ENCODE results near the gene CLCN1. TPM values are rescaled to one million over a fixed set of nuclear protein-coding genes. Genes with fewer than 3 reads are reported as not detected.

Gene CLCN1
- total RNA-seq, 1 experiment from 2014 or later = 0.13 TPM

- Histone ChIP-seq H3K4me1 (ENCODE audit: insufficient read depth, low read length) (no peaks in the 10 kb centered on the region), H3K79me1 (ENCODE audit: insufficient read depth, low read depth, low read length, poor library complexity, severe bottlenecking) (no peaks in the 10 kb centered on the region), H3K27ac (ENCODE audit: insufficient read length, low read depth, low read length) (no peak overlapping the region), H3K27me3 (ENCODE audit: insufficient read depth, low read length) (no peaks in the 10 kb centered on the region), H4K5ac (ENCODE audit: insufficient read length, low read depth, low read length) (no peak overlapping the region), H3K4me2 (ENCODE audit: insufficient read depth, insufficient read length, low read length) (no peak overlapping the region), H2BK120ac (ENCODE audit: low read depth, low read length, poor library complexity, severe bottlenecking) (no peak overlapping the region), H3T11ph (ENCODE audit: low read length) (no peak overlapping the region), H3K14ac (ENCODE audit: insufficient read depth, low read length) (no peak overlapping the region), H4K91ac (ENCODE audit: insufficient read length, low read depth, low read length) (no peak overlapping the region), H4K20me1 (ENCODE audit: control insufficient read depth, insufficient read depth, insufficient read length) (no peaks in the 10 kb centered on the region), H3K56ac (ENCODE audit: insufficient read length, low read depth, low read length) (no peak overlapping the region), H3K23me2 (ENCODE audit: insufficient read length, low read depth, low read length, poor library complexity, severe bottlenecking) (no peaks in the 10 kb centered on the region), H3K18ac (ENCODE audit: insufficient read length, low read depth, low read length) (no peak overlapping the region), H3K79me2 (ENCODE audit: insufficient read depth, low read length) (no peaks in the 10 kb centered on the region), H3K9me3 (ENCODE audit: control insufficient read depth, low read depth, low read length) (no peaks in the 10 kb centered on the region), H2AFZ (ENCODE audit: low read length) (no peak overlapping the region), H2BK5ac (ENCODE audit: insufficient read length, low read length) (no peak overlapping the region), H3K9ac (ENCODE audit: extremely low read depth, insufficient read length, low read length) (no peak overlapping the region), H3K23ac (ENCODE audit: insufficient read length, low read depth, low read length) (no peak overlapping the region), H2BK12ac (ENCODE audit: insufficient read length, low read depth, low read length) (no peak overlapping the region), H2BK15ac (ENCODE audit: low read depth, low read length) (no peak overlapping the region), H2AK5ac (ENCODE audit: insufficient read length, low read length) (no peak overlapping the region), H2BK20ac (ENCODE audit: low read depth, low read length, poor library complexity, severe bottlenecking) (no peak overlapping the region), H3K4ac (ENCODE audit: low read depth, low read length) (no peak overlapping the region), H4K8ac (replicated peaks; ENCODE audit: insufficient read length, low read depth, low read length) (no peak overlapping the region)
- TF ChIP-seq, protein P1, sequence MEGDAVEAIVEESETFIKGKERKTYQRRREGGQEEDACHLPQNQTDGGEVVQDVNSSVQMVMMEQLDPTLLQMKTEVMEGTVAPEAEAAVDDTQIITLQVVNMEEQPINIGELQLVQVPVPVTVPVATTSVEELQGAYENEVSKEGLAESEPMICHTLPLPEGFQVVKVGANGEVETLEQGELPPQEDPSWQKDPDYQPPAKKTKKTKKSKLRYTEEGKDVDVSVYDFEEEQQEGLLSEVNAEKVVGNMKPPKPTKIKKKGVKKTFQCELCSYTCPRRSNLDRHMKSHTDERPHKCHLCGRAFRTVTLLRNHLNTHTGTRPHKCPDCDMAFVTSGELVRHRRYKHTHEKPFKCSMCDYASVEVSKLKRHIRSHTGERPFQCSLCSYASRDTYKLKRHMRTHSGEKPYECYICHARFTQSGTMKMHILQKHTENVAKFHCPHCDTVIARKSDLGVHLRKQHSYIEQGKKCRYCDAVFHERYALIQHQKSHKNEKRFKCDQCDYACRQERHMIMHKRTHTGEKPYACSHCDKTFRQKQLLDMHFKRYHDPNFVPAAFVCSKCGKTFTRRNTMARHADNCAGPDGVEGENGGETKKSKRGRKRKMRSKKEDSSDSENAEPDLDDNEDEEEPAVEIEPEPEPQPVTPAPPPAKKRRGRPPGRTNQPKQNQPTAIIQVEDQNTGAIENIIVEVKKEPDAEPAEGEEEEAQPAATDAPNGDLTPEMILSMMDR (conservative IDR thresholded peaks at IDR 0.05) = no peak
- Mint-ChIP-seq H3K4me3 (no peak overlapping the region), H3K4me1 (peaks cover 19 to 31% of the 10 kb centered on the region in 2 experiments), H3K27ac (no peak overlapping the region), H3K36me3 (ENCODE audit: insufficient read depth in 1 of 3, low read depth in 3 of 3) (no peaks in the 10 kb centered on the region; a peak in 1 of 7 replicates), H3K27me3 (ENCODE audit: low read depth) (no peaks in the 10 kb centered on the region), H3K9me3 (no peaks in the 10 kb centered on the region; a peak in 1 of 5 replicates)
- DNase-seq = no peak
- no CpG with 5 or more reads among the region's 5 CpGs for WGBS (ENCODE audit: extremely low coverage, insufficient read length, low lambda C conversion rate)
Observed at GRCh38 chr7:143327903-143328302, 12.0 kb downstream of the CLCN1 start.
